Measurements from ENCODE around the gene P2RY14. TPM values are rescaled to one million over a fixed set of nuclear protein-coding genes. Genes with fewer than 3 reads are reported as not detected.
A peak's percentile ranks its signal among the peaks of the same experiment; 100 is the strongest.

Gene P2RY14
- total RNA-seq, 4 donors from 2014 or later = 5.8 to 21.2 (median 9.3) TPM

- no peak for TF ChIP-seq CTCF (IDR thresholded peaks at IDR 0.05; ENCODE audit: low read depth)
These were observed 109.9 kb downstream of the P2RY14 start for GRCh38 chr3:151168269-151169094.

GRCh38 chr3:151166161-151166560, 112.2 kb downstream of the P2RY14 start:
- no peak for TF ChIP-seq CTCF (IDR thresholded peaks at IDR 0.05; ENCODE audit: low read depth)

GRCh38 chr3:151165226-151165625, 113.1 kb downstream of the P2RY14 start:
- TF ChIP-seq CTCF (IDR thresholded peaks at IDR 0.05; ENCODE audit: low read depth) = no peak

Small RNA genes within 50 kb of the gene (small RNA-seq; reads per million reads assigned to genes)
- 5.9 reads per million, percentile 81 among the genes with 10 or more reads in this experiment for gene RNA5SP145

Other genes starting within 250 kb of the P2RY14 start
- under 1 TPM; under 0.01 to 0.34 (median 0.27) TPM for gene MED12L, start 192.9 kb downstream of the P2RY14 start, total RNA-seq
- gene GPR171, start 75.3 kb downstream of the P2RY14 start, total RNA-seq = 1 to 10 TPM in 3 of 4 donors, under 1 TPM in 1; 0.57 to 6.5 (median 3.3) TPM
- gene GPR87, start 38.3 kb upstream of the P2RY14 start, total RNA-seq = not detected
- 1 to 10 TPM; 2.1 to 6.0 (median 3.4) TPM for gene P2RY13, start 51.0 kb upstream of the P2RY14 start, total RNA-seq
- 10 to 100 TPM in 3 of 4 donors, 1 to 10 TPM in 1; 2.8 to 17.8 (median 13.1) TPM for gene P2RY12, start 106.2 kb upstream of the P2RY14 start, total RNA-seq
- gene IGSF10, start 182.5 kb upstream of the P2RY14 start, total RNA-seq = 10 to 100 TPM in 3 of 4 donors, 1 to 10 TPM in 1; 9.4 to 17.3 (median 14.3) TPM